GM18858 (cell line): ENCODE measurements around the gene FRAT1.

Experiments used
- ATAC-seq: cut with Tn5 transposase; IDR thresholded peaks from one replicate; pipeline ENCODE4 v1.9.1; 2021; ENCODE audit not compliant: unreplicated experiment

FRAT1 gene

GRCh38 chr10:97307866-97308780, 10.9 kb upstream of the FRAT1 start:
- ATAC-seq = no peak

- ATAC-seq = no peak
Measured at GRCh38 chr10:97311111-97311626, 7.9 kb upstream of the FRAT1 start.

GRCh38 chr10:97312897-97313296, 6.2 kb upstream of the FRAT1 start:
- no peak for ATAC-seq

GRCh38 chr10:97314671-97315070, 4.4 kb upstream of the FRAT1 start:
- no peak for ATAC-seq

GRCh38 chr10:97319671-97320479, 804 bp downstream of the FRAT1 start:
- peak; percentile 26 for ATAC-seq

- no peak for ATAC-seq
Measured at GRCh38 chr10:97320480-97321031, 1.5 kb downstream of the FRAT1 start.

GRCh38 chr10:97321032-97321803, 2.1 kb downstream of the FRAT1 start:
- no peak for ATAC-seq

GRCh38 chr10:97321804-97322190, 2.7 kb downstream of the FRAT1 start:
- no peak for ATAC-seq

- ATAC-seq = no peak
Measured at GRCh38 chr10:97323501-97323900, 4.4 kb downstream of the FRAT1 start.

GRCh38 chr10:97325754-97326153, 6.7 kb downstream of the FRAT1 start:
- no peak for ATAC-seq

- ATAC-seq = no peak
Measured at GRCh38 chr10:97327348-97328294, 8.6 kb downstream of the FRAT1 start.

- no peak for ATAC-seq
Measured at GRCh38 chr10:97328646-97329453, 9.8 kb downstream of the FRAT1 start.

GRCh38 chr10:97329766-97330165, 10.7 kb downstream of the FRAT1 start:
- no peak for ATAC-seq

GRCh38 chr10:97331153-97331703, 12.2 kb downstream of the FRAT1 start:
- no peak for ATAC-seq

- ATAC-seq = no peak
Measured at GRCh38 chr10:97332591-97333350, 13.7 kb downstream of the FRAT1 start.

GRCh38 chr10:97333351-97333600, 14.2 kb downstream of the FRAT1 start:
- ATAC-seq = no peak

GRCh38 chr10:97333601-97334369, 14.7 kb downstream of the FRAT1 start:
- peak; percentile 16 for ATAC-seq
